HG03039 (cell line): ENCODE data around the gene ANKS6.

Source experiments
- ATAC-seq: cut with Tn5 transposase; IDR thresholded peaks from one replicate; pipeline ENCODE4 v1.9.1; 2021; ENCODE audit warnings: mild to moderate bottlenecking, moderate library complexity; ENCODE audit not compliant: unreplicated experiment

Gene ANKS6

GRCh38 chr9:98796364-98797101, at the start of gene ANKS6:
ANKS6 (minus strand) TSS chr9:98796555; CDS start chr9:98796491, 64 bp downstream.
- peak; percentile 74 for ATAC-seq

- ATAC-seq, result no peak
Observed at GRCh38 chr9:98846081-98846480, 49.7 kb upstream of the ANKS6 start.

- ATAC-seq, result no peak
Observed at GRCh38 chr9:98842510-98842909, 46.2 kb upstream of the ANKS6 start.

- ATAC-seq, result no peak
Observed at GRCh38 chr9:98839724-98840123, 43.4 kb upstream of the ANKS6 start.

- no peak for ATAC-seq
Observed at GRCh38 chr9:98838868-98839565, 42.7 kb upstream of the ANKS6 start.

GRCh38 chr9:98838155-98838867, 42.0 kb upstream of the ANKS6 start:
- ATAC-seq, result no peak

- ATAC-seq, result no peak
Observed at GRCh38 chr9:98837516-98837915, 41.2 kb upstream of the ANKS6 start.

- no peak for ATAC-seq
Observed at GRCh38 chr9:98836206-98836605, 39.9 kb upstream of the ANKS6 start.

GRCh38 chr9:98834386-98834785, 38.0 kb upstream of the ANKS6 start:
- ATAC-seq, result no peak

- no peak for ATAC-seq
Observed at GRCh38 chr9:98833090-98833956, 37.0 kb upstream of the ANKS6 start.

GRCh38 chr9:98832768-98833089, 36.4 kb upstream of the ANKS6 start:
- ATAC-seq, result no peak

GRCh38 chr9:98831696-98832095, 35.3 kb upstream of the ANKS6 start:
- ATAC-seq, result no peak

- ATAC-seq, result no peak
Observed at GRCh38 chr9:98830554-98830953, 34.2 kb upstream of the ANKS6 start.

- ATAC-seq, result no peak
Observed at GRCh38 chr9:98829766-98830165, 33.4 kb upstream of the ANKS6 start.

- ATAC-seq, result no peak
Observed at GRCh38 chr9:98826716-98827115, 30.4 kb upstream of the ANKS6 start.

GRCh38 chr9:98825414-98825813, 29.1 kb upstream of the ANKS6 start:
- ATAC-seq, result no peak

GRCh38 chr9:98823666-98824334, 27.4 kb upstream of the ANKS6 start:
- ATAC-seq, result no peak

- no peak for ATAC-seq
Observed at GRCh38 chr9:98822661-98823060, 26.3 kb upstream of the ANKS6 start.

- ATAC-seq, result no peak
Observed at GRCh38 chr9:98821831-98822230, 25.5 kb upstream of the ANKS6 start.

GRCh38 chr9:98819231-98819630, 22.9 kb upstream of the ANKS6 start:
- no peak for ATAC-seq
